Left cardiac atrium (tissue), 4 donors: ENCODE measurements around the gene UBD. TPM values are rescaled to one million over a fixed set of nuclear protein-coding genes. Genes with fewer than 3 reads are reported as not detected.

Experiments used
- ATAC-seq, 2 donors: fragments of 200-7000 bp; cut with Tn5 transposase; one replicate each; pipeline ENCODE4 v1.9.1; 2020; ENCODE audit warnings: mild to moderate bottlenecking in 2 of 2, moderate library complexity in 2 of 2
- DNase-seq: peaks from one replicate; pipeline ENCODE4 v3.0.0-alpha.2; 2020
- intact Hi-C, 2 donors: fragments of 100-400 bp; cut with DNase I; formaldehyde crosslinking; loops; one replicate each; pipeline versions ENCODE4 v1.14.1 to v1.15.1; 2022 to 2023
- long read RNA-seq: library from polyadenylated mRNA; unstranded; transcript quantifications from one replicate; pipeline ENCODE4 v2.0.0, GENCODE V29; 2021
- total RNA-seq, 2 donors: library from RNA; stranded (reverse); fragmentation: NEBNext Ultra II Directional; extraction: Animal tissue kit (Norgen Biotek cat#: 25700); gene quantifications; one replicate each; pipeline ENCODE4 v1.2.1, GENCODE V29; 2021
- donor health status: DM: no; HTN: yes; CAD: no.
- donor health status: DM: no; HTN: yes; CAD: no; lungs with severe emphysema.
- donor health status: DM: yes; HTN: yes; CAD: no.
- donor health status: Dilated cardiomyopathy.

UBD gene
- total RNA-seq, result not detected
- long read RNA-seq, result 0 reads

- intact Hi-C loops, result no loop called here
- no peak for ATAC-seq
- DNase-seq, result no peak
Measured at GRCh38 chr6:29559524-29560287, at the start of gene UBD. Gene UBD (minus strand): TSS chr6:29559732. CDS start chr6:29559701, 31 bp downstream.

- intact Hi-C loops, result no loop called here
- DNase-seq, result no peak
- ATAC-seq, result no peak
Measured at GRCh38 chr6:29608131-29608530, 48.6 kb upstream of the UBD start.

DNA sequence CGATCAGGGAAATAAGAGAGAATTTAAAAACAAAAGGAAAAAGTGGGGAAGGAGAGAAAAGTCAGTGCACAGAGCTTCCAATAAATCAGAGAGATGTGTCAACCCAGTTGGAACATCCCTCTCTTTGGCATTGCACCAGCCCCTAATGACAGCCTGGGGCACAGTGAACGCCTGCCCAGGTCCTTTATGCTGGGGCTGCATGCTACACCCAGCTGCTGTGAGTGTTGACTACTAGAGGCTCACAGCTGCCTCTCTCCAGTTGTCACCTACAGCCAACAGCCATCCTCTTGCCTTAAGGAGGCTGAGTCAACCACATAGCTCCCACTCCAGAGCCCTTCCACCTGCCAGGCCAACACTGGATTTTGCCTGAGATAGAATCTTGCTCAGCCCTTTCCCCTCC is 44.4 kb upstream of the UBD start:
- ATAC-seq, result no peak
- intact Hi-C loops, result no loop called here
- no peak for DNase-seq

DNA sequence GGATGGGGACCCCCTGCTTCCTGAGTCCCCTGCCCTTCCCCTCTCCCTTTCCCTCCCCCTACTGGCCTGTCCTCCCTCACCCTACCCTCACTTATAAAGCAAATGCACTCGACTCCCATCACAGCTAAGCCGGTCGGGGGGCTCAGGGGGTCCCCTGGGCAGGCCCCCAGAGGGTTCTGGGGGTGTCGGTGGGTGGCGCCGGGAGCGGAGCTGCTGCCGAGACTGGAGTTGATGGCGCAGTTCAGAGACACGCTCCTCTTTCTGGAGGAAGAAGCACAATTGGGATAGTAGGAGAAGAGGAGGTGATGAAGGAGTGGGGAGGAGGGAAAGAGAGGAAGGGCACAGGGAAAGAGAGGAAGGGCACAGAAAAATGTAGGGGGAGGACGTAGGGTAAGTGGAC is 43.9 kb upstream of the UBD start:
- no peak for DNase-seq
- ATAC-seq, result no peak
- intact Hi-C loops, result no loop called here

GRCh38 chr6:29602564-29603361 is 43.2 kb upstream of the UBD start:
- intact Hi-C loops, result no loop called here
- ATAC-seq, result no peak
- no peak for DNase-seq

DNA sequence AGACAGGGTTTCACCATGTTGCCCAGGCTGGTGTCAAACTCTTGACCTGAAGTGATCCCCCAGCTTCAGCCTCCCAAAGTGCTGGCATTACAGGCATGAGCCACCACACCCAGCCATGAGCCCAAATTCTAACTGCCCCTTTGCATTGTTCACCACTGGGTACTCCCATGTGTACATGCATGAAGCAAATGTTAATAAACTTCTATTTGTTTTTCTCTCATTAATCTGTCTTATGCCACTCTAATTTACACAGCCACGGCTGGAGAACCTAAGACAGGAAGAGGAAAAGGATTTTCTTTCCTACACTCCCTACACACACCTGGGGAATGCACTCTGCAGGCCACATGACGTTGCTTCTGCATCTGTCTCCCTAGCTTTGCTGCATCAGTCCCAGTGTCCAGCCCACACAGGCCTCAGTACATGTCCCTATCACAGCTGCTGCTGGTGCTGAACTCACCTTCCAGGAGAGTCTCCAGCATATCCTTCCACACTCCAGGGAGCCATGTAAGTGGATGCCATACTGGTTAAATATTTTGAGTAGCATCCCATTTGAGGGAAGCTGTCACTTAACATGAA is 38.7 kb upstream of the UBD start:
- ATAC-seq (no peak), DNase-seq (no peak)
- intact Hi-C loops, result no loop called here

DNA sequence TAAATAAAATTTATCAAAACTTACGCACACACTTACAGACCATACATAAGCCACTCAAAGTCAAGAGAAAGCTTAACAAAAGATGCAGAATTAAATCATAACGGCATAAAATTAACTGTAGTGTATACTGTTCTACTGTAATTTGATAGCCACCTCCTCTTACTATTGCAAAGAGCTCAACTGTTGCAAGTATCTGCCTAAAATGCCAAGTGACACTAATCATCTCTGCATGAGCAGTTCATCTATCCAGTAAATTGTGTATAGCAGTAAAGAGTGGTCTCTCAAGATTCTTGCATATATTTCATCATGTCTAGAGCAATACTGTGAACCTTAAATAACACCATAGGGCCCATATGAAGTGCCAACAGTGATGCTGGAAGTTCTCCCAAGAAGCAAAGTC is 37.7 kb upstream of the UBD start:
- intact Hi-C loops, result no loop called here
- no peak for ATAC-seq

GRCh38 chr6:29596381-29596900 is 36.9 kb upstream of the UBD start:
- no peak for DNase-seq
- ATAC-seq, result no peak
- intact Hi-C loops, result no loop called here

More for the DNA sequence above, 37.7 kb upstream of the UBD start:
- DNase-seq, result no peak

- intact Hi-C loops, result loop anchor here in 1 of 2 donors (5.0 kb wide), 1 partner anchor 756 kb away; no protein-coding TSS in a partner anchor
- ATAC-seq (no peak), DNase-seq (no peak)
Measured at GRCh38 chr6:29593199-29593855, 33.8 kb upstream of the UBD start.

DNA sequence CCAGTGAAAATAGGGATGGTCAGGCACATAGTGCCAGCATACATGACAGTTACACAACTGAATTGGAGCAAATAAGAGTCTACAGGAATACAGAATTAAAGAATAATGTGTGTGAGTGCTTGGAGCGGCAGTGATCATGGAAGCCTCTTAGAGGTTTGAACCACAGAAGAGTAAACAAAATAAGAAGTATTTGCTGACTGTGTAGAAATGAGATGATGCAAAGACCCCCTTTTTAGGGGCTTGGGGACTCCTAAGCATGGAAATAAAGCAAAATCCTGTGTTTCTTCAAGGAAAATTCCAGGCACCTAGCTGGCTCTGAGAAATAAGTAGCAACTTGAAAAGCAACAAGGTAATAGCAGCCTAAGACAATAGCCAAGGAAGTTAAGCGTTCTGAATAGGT is 32.1 kb upstream of the UBD start:
- intact Hi-C loops, result loop anchor here in 1 of 2 donors (5.0 kb wide), 1 partner anchor 754 kb away; no protein-coding TSS in a partner anchor
- ATAC-seq (no peak), DNase-seq (no peak)

DNA sequence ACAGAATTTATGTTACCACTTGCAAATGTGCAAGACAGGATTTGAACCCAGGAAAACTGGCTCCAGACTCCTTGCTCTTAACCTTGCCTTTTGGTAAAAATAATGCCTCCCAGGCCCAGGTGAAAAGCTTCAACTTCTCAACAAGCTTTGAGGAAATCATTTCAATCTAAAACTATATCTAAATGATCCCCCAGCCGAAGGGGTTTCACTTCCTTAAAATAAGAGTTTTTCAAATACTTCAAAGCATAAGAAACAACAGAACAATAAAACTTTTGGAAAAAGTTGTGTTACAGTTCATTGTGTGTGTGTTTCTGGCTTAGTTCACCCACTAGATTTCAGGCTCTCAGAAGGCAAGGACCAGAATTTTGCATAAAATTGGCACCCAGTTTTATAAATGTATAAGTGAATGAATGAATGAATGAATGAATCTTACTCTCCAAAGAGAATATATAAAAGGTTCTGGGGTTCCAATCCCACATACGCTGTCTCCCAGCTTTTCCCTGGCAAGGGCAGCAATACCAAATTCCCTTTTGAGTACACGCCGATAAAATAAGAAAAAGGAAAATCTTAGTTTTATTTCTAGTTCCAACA is 30.8 kb upstream of the UBD start:
- DNase-seq (no peak), ATAC-seq (no peak)
- intact Hi-C loops, result loop anchor here in 1 of 2 donors (5.0 kb wide), 1 partner anchor 753 kb away; no protein-coding TSS in a partner anchor

- intact Hi-C loops, result loop anchor here (5.0 to 10.0 kb wide), 3 partner anchors 752 to 905 kb away; no protein-coding TSS in a partner anchor
- ATAC-seq (peak in 1 of 2 donors; percentile 51), DNase-seq (no peak)
Measured at GRCh38 chr6:29589423-29590048, 30.0 kb upstream of the UBD start.

DNA sequence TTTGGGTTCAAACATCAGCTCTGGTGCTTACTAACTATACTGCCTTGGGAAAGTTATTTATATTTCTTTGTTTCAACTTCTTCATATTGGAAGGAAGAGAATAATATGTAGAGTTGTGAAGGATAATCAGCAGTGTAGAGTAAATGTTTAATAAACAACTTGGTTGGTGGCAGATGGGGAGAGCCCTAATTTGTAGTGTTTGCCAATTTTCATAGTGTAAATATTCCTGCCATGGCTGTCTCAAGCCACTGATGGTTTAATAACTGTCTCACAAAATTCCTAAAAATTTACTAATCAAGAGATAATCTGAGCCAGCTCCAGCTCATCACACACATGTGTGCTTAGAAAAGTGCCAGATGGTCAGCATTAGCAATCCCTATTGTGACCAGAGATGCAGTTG is 25.3 kb upstream of the UBD start, which contains the start of gene OR2H2:
Gene OR2H2, plus strand, starts transcription at position 301 of the 400 bp plus-strand sequence. CDS start 2,824 bp downstream, outside the sequence.
- intact Hi-C loops, result loop anchor here (5.0 to 10.0 kb wide), 2 partner anchors 898 to 900 kb away; no protein-coding TSS in a partner anchor
- DNase-seq (no peak), ATAC-seq (no peak)

DNA sequence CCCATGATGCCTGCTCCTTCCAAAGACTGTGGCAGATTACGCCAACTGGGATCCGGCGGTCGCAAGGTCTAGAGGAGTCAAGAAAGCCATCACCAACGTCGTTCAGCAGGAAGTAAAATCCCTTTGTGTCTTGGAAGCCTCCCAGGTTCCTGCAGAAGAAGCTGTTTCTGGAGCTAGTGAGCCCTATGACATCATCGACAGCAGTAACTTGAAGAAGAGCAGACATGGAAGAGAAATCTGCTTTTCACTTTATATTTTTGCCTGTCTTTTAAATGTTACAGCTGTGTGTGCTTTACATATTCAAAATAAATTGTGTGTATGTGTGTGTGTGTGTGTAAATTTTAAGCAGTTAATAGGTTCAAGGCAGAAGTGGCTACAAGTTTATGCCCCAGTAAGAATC is 18.0 kb upstream of the UBD start:
- DNase-seq, result no peak
- intact Hi-C loops, result no loop called here
- ATAC-seq, result no peak

- DNase-seq, result no peak
- intact Hi-C loops, result no loop called here
- no peak for ATAC-seq
Measured at GRCh38 chr6:29576056-29576455, 16.5 kb upstream of the UBD start.

GRCh38 chr6:29567991-29568390 is 8.5 kb upstream of the UBD start:
- no peak for ATAC-seq
- intact Hi-C loops, result no loop called here

GRCh38 chr6:29567541-29567940 is 8.0 kb upstream of the UBD start:
- intact Hi-C loops, result no loop called here
- ATAC-seq (no peak), DNase-seq (no peak)

More at GRCh38 chr6:29567991-29568390, 8.5 kb upstream of the UBD start:
- no peak for DNase-seq

DNA sequence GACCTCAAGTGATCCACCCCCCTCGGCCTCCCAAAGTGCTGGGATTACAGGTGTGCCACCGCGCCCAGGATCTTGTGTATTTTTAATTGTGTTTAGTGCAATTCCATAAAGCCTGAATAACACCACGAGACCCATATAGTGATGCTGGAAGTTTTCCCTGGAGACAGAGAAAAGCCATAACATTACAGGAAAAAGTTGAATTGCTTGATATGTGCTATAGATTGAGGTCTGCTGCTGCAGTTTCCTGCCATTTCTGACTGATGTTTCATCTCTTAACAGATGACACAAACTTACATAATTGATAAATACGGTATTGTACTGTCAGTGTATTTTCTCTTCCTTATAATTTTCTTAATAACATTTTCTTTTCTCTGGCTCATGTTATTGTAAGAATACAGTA is 7.3 kb upstream of the UBD start:
- no peak for ATAC-seq
- intact Hi-C loops, result no loop called here

More for the DNA sequence above, 7.3 kb upstream of the UBD start:
- DNase-seq, result no peak
